OCI-LY7 (cell line): Measurements from ENCODE around the gene PDE10A. TPM values are rescaled to one million over a fixed set of nuclear protein-coding genes. Genes with fewer than 3 reads are reported as not detected.

Experiments used
- BruUV-seq: library from RNA; stranded (reverse); fragments of 400-500 nt; replicated peaks from 2 replicates; lab custom pipeline; 2021; lab: Mats Ljungman, UMichigan
- CTCF ChIA-PET: fragments of 300-600 bp; sonication (Branson Sonifier 250); formaldehyde crosslinking; loops from one replicate; lab custom pipeline; 2022; ENCODE audit warnings: antibody characterized with exemption; ENCODE audit not compliant: unreplicated experiment; lab: Charles Lee
- POLR2A ChIA-PET: fragments of 300-600 bp; sonication (Branson Sonifier 250); formaldehyde crosslinking; loops from one replicate; lab custom pipeline; 2022; ENCODE audit warnings: antibody characterized with exemption; lab: Charles Lee
- DNase-seq: peaks from one replicate; pipeline ENCODE4 v3.0.0-alpha.2; 2015; ENCODE audit warnings: low spot score
- H2AFZ ChIP-seq: fragments of 200-600 bp; sonication (generic), shearing (Covaris generic); 2 replicates; pipeline ENCODE4 v1.6.1; 2014; ENCODE audit warnings: mild to moderate bottlenecking, antibody characterized with exemption, low read length, moderate library complexity
- H3K27ac ChIP-seq: fragments of 200-600 bp; sonication (generic); 2 replicates; pipeline ENCODE4 v1.5.1; 2014; ENCODE audit warnings: mixed run types, low read depth, mild to moderate bottlenecking, moderate library complexity, low read length, inconsistent platforms; ENCODE audit not compliant: poor library complexity, severe bottlenecking
- H3K36me3 ChIP-seq: fragments of 200-600 bp; sonication (generic); 2 replicates; pipeline ENCODE4 v1.6.1; 2014; ENCODE audit warnings: mild to moderate bottlenecking, antibody characterized with exemption, low read length, moderate library complexity, mixed read lengths; ENCODE audit not compliant: insufficient read depth
- H3K4me1 ChIP-seq: fragments of 200-600 bp; sonication (generic); 2 replicates; pipeline ENCODE4 v1.5.1; 2014; ENCODE audit warnings: mild to moderate bottlenecking, low read length; ENCODE audit not compliant: insufficient read depth, poor library complexity, severe bottlenecking
- H3K4me2 ChIP-seq: fragments of 200-600 bp; sonication (generic); 2 replicates; pipeline ENCODE4 v1.6.1; 2014; ENCODE audit warnings: mild to moderate bottlenecking, low read length
- H3K4me3 ChIP-seq: fragments of 200-600 bp; sonication (generic); 2 replicates; pipeline ENCODE4 v1.5.1; 2014; ENCODE audit warnings: mild to moderate bottlenecking, low read depth, low read length; ENCODE audit not compliant: poor library complexity, severe bottlenecking
- H3K79me2 ChIP-seq: fragments of 200-600 bp; sonication (generic); 2 replicates; pipeline ENCODE4 v1.6.1; 2016; ENCODE audit warnings: low read depth, mild to moderate bottlenecking, low read length, moderate library complexity, mixed read lengths; ENCODE audit not compliant: insufficient read depth
- H3K9me2 ChIP-seq: fragments of 200-600 bp; sonication (generic); 2 replicates; pipeline ENCODE4 v1.6.1; 2016; ENCODE audit warnings: mild to moderate bottlenecking, low read length, mixed read lengths; ENCODE audit not compliant: insufficient read depth
- H3K9me3 ChIP-seq: fragments of 200-600 bp; sonication (generic); 2 replicates; pipeline ENCODE4 v1.6.1; 2014; ENCODE audit warnings: mild to moderate bottlenecking, mixed run types, low read length, mixed read lengths
- H4K20me1 ChIP-seq: fragments of 200-600 bp; sonication (generic); 2 replicates; pipeline ENCODE4 v1.6.1; 2014; ENCODE audit warnings: mild to moderate bottlenecking, antibody characterized with exemption, low read length, moderate library complexity, mixed read lengths; ENCODE audit not compliant: insufficient read depth
- EZH2phosphoT487 ChIP-seq: fragments of 200-600 bp; sonication (generic); IDR thresholded peaks from 2 replicates; pipeline ENCODE4 v1.6.1; 2018; ENCODE audit warnings: low read depth, borderline replicate concordance, mild to moderate bottlenecking, mixed run types, antibody characterized with exemption, low read length, moderate library complexity, mixed read lengths
- intact Hi-C: fragments of 100-400 bp; cut with micrococcal nuclease; formaldehyde crosslinking; loops from one replicate; pipeline ENCODE4 v1.10.0; 2022; ENCODE audit not compliant: unreplicated experiment
- total RNA-seq, 2 experiments: library from RNA; depleted of rRNA in 1 of 2; stranded (reverse); fragments of >200 nt in 1 of 2; shearing (Covaris generic) in 1 of 2; gene quantifications; 2 replicates each; pipeline ENCODE4 v1.2.3, GENCODE V29; 2014 to 2022
- TF ChIP-seq, protein P1 (sequence below): fragments of 200-600 bp; sonication (generic); conservative IDR thresholded peaks from 2 replicates; pipeline ENCODE4 v1.5.1; 2014; ENCODE audit warnings: mild to moderate bottlenecking, antibody characterized with exemption, low read length, moderate library complexity, mixed read lengths

PDE10A gene
- total RNA-seq, 2 experiments from 2014 or later, result not detected

DNA sequence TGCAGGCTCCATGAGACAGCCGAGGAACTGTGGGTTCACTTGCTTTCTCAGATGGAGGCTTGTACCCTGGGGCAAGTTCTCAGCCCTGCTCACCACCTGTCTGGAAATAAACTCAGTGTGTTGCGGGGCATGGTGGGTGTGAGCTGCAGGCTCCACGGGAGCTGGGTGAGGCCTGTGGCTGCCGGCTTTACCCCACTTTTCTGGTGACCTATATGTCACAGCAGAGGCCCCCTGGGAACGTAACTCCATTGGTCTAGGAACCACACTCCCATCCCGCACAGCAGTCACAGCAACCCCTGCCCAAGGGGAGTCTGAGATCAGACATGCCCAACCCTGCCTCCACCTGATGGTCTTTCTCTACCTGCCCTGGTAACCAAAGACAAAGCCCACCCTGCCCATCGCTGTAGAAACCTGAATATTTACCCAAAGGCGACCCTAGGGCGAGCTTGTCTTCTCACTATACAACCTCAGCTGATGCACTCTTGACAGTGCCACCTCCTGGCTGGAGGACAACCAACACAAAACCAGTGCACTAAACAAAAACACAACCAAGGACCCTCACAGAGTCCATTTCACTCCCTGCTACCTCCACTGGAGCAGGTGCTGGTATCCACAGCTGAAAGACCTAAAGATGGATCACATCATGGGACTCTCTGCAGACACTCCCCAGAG is 174.3 kb downstream of the PDE10A start:
- DNase-seq, result no peak
- BruUV-seq, result no TSS peak
- H3K27ac ChIP-seq, result no peak overlapping the region

DNA sequence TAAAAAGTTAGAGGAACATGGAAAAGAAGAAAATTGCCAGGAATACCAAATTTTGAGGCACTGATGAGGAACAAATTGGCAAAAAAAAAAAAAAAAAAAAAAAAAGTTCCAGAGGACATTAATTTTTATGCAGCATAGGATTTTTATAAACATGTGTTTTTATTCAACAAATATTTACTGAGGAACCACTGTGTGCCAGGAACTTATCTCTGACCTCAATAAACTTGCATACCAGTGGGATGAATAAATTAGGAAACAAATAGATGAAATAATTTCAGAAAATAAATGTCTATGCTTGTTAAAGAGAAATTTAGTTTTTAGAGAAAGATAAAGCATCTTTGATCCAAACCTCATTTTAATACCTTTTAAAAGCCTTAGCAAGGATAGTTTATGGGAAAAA is 175.1 kb downstream of the PDE10A start:
- CTCF ChIA-PET, result no interaction called here
- H3K4me3 ChIP-seq, result no peak overlapping the region
- no peaks in the 10 kb centered on the region for H3K9me2 ChIP-seq
- no TSS peak for BruUV-seq
- H3K9me3 ChIP-seq, result no peaks in the 10 kb centered on the region
- no peaks in the 10 kb centered on the region for H3K4me1 ChIP-seq
- POLR2A ChIA-PET, result interaction anchor here (0.7 kb wide), 1 partner anchor 330 kb away, joined by 9 read pairs; no protein-coding TSS in a partner anchor
- H3K27ac ChIP-seq, result no peak overlapping the region
- H3K36me3 ChIP-seq, result no peaks in the 10 kb centered on the region
- H3K4me2 ChIP-seq, result no peak overlapping the region
- H3K79me2 ChIP-seq, result no peaks in the 10 kb centered on the region
- DNase-seq, result no peak
- no peak overlapping the region for H2AFZ ChIP-seq
- TF ChIP-seq, protein P1, sequence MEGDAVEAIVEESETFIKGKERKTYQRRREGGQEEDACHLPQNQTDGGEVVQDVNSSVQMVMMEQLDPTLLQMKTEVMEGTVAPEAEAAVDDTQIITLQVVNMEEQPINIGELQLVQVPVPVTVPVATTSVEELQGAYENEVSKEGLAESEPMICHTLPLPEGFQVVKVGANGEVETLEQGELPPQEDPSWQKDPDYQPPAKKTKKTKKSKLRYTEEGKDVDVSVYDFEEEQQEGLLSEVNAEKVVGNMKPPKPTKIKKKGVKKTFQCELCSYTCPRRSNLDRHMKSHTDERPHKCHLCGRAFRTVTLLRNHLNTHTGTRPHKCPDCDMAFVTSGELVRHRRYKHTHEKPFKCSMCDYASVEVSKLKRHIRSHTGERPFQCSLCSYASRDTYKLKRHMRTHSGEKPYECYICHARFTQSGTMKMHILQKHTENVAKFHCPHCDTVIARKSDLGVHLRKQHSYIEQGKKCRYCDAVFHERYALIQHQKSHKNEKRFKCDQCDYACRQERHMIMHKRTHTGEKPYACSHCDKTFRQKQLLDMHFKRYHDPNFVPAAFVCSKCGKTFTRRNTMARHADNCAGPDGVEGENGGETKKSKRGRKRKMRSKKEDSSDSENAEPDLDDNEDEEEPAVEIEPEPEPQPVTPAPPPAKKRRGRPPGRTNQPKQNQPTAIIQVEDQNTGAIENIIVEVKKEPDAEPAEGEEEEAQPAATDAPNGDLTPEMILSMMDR, result no peak
- TF ChIP-seq EZH2phosphoT487, result no peak
- intact Hi-C loops, result no loop called here
- no peaks in the 10 kb centered on the region for H4K20me1 ChIP-seq

More for the DNA sequence above, 174.3 kb downstream of the PDE10A start:
- Histone ChIP-seq H3K9me3 (no peaks in the 10 kb centered on the region), H3K36me3 (no peaks in the 10 kb centered on the region), H3K4me3 (no peak overlapping the region), H3K4me1 (no peaks in the 10 kb centered on the region), H3K9me2 (no peaks in the 10 kb centered on the region), H4K20me1 (no peaks in the 10 kb centered on the region), H3K4me2 (no peak overlapping the region), H2AFZ (no peak overlapping the region), H3K79me2 (no peaks in the 10 kb centered on the region)
- CTCF ChIA-PET, result no interaction called here
- no peak for TF ChIP-seq EZH2phosphoT487
- TF ChIP-seq, protein P1, result no peak
- POLR2A ChIA-PET, result no interaction called here
- intact Hi-C loops, result no loop called here

DNA sequence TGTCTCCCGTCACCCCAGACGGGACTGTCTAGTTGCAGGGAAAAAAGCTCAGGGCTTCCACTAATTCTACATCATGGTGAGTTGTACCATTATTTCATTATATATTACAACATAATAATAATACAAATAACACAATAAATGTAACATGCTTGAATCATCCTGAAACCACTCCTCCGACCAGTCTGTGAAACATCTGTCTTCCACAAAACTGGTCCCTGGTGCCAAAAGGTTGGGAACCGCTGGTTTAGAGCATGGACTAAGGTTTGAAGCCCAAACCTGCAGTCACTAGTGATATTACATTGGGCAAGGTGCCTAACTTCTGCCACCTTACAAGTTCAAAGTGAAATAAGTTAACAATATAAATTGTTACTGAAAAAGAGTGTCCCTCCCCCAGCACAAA is 175.7 kb downstream of the PDE10A start:
- intact Hi-C loops, result no loop called here
- ChIA-PET POLR2A (interaction anchor here (0.7 kb wide), 1 partner anchor 329 kb away, joined by 9 read pairs; no protein-coding TSS in a partner anchor), CTCF (no interaction called here)
- BruUV-seq, result no TSS peak
- no peaks in the 10 kb centered on the region for H3K9me3 ChIP-seq
- no peak overlapping the region for H3K4me2 ChIP-seq
- no peaks in the 10 kb centered on the region for H3K4me1 ChIP-seq
- H3K27ac ChIP-seq, result no peak overlapping the region
- no peak overlapping the region for H3K4me3 ChIP-seq
- TF ChIP-seq EZH2phosphoT487, result no peak
- TF ChIP-seq, protein P1, result no peak
- DNase-seq, result no peak
- no peaks in the 10 kb centered on the region for H3K79me2 ChIP-seq
- H4K20me1 ChIP-seq, result no peaks in the 10 kb centered on the region
- H3K36me3 ChIP-seq, result no peaks in the 10 kb centered on the region
- no peak overlapping the region for H2AFZ ChIP-seq
- H3K9me2 ChIP-seq, result no peaks in the 10 kb centered on the region
